Measurements from ENCODE around the gene CPLX1.

CPLX1 gene

DNA sequence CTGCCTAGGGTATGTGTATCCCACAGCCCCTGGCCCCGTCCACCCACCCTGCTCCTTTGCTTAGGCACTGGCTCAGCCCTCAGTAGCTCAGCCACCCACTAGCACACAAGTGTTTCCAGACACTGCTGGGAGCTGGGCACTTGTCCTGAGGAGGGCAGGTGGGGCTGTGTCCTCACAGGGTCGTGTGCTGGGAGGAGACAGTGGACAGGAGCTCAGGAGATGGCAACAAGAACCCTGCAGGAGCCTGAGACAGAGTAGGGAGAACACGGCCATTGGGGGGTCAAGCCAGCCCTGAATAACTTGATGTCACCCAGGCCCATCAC is 5.5 kb upstream of the CPLX1 start:
- no peak for DNase-seq

DNA sequence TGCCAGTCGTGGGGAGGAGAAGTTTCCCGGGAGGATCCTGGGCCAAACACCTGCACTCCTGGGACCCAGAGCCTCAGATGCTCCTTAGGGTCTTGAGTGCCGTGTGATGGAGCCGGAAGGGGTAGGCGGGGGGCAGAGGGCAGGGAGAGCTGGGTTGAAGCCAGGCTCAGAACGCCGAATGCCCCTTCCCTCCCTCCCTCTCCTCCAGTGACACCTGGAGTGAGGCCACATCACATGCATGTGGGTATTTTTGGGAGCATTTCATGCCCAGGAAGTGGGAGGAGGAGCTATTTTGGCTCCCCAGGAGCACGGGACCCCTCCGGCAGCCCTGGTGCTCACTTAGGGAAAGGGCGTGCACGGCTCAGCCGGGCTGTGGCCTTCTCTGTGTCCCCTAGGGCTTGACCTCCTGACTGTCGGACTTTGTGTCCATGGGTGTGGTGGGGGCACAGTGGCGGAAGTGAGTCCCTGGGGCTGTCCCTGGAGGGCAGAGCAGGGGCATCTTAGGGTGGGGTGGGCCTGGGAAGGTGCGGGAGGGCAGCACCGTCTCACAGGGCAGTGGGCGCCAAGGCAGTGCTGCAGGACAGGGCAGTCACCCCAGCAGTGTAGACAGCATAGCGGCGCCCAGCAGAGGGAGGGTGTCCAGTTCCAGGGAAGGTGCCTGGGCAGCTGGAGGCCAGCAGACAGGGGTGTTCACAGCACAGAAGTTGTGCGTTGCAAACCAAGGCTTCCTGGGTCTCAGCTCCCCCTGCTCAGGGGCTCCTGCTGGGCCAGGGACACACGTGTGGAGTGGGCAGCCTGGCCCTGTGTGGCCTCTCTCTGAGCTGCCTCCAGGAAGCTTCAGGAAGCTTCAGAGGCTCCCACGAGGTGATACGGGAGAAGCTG is 4.9 kb upstream of the CPLX1 start:
- DNase-seq = no peak

DNA sequence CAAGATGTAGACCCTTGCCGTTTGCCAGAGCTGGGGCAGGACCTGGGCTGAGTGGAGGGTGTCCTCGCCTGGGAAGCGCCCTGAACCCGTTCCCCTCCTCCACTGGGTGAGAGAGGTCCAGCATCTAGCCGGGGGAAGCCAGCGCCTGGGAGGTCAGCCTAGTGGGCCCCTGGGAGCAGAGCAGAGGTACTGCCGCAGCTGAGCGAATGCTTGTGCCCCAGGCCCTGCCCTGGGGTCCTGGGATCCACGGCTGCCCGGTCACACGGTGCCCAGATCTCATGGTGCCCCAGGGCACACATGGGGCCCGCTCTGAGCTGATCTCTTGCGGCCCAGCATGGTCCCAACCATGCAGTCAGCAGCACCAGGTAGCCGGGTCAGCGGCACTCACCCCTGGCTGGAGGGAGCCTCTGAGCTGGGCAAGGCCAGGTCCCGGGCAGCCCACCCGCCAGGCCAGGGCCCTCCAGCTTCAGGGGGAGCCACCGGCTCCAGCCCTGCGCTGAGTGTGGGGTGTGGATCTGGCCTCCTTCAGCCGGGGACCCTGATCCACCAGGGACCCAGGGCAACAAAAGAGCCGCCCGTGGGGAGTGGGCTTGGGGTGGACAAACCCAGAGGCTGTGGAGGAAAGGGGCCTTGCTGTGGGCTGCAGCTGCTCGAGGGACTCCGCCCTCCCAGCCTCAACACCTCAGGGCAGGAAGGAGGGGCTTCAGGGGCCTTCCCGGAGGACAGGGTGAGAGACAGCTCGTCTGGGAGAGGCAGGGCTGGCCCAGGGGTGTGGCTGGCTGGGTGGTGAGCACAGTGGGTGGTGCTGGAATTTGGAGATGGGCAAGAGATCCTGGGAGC is 4.1 kb upstream of the CPLX1 start:
- DNase-seq = no peak

DNA sequence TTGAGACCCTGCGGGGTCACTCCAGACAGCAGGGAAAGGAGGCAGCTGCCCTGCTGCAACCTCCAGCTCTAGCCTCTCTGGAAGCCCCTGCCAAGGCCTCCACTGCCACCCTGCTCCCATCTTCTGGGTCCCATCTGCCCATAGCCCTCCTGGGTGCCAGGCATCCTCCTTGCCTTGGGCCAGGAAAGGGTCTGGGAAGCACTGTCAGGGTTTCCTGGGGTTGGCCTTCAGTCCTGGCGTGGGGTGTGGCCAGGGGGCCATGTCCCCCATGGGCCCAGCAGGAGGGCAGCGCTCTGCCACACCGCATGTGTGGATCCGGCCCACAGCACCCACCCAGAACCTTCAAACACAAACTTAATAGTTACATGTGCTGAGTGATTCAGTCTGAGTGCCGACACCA is 3.4 kb upstream of the CPLX1 start:
- no peak for DNase-seq

DNA sequence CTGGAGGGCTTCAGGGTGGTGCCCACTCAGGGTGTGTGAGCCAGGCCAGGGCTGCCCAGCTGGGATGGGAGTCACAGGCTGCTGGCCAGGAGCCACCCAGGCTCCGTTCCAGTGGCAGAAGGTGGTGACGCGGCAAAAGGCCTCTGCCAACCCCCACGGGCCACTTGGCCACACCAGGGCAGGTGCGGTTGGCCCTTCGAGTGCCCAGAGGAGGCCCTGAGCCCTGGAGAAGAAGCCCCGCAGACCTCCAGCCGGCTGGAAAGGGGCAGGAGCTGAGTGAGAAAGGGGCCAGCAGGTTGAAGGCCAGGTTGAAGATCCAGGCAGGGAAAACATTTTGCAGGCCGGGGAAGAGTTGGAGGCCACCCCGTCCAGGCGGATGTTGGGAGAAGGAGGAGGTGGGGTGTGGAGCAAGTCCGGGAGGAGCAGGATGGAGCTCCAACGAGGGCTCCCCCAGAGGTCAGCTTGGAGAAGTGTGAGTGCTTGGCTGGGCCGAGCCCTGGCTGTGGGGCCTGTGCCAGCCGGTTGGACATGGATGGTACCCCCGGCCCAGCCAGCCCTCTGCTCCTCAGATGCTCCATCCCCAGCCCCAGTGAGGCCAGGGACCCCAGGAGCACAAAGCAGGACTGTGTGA is 2.8 kb upstream of the CPLX1 start:
- DNase-seq = peak; percentile 24

DNA sequence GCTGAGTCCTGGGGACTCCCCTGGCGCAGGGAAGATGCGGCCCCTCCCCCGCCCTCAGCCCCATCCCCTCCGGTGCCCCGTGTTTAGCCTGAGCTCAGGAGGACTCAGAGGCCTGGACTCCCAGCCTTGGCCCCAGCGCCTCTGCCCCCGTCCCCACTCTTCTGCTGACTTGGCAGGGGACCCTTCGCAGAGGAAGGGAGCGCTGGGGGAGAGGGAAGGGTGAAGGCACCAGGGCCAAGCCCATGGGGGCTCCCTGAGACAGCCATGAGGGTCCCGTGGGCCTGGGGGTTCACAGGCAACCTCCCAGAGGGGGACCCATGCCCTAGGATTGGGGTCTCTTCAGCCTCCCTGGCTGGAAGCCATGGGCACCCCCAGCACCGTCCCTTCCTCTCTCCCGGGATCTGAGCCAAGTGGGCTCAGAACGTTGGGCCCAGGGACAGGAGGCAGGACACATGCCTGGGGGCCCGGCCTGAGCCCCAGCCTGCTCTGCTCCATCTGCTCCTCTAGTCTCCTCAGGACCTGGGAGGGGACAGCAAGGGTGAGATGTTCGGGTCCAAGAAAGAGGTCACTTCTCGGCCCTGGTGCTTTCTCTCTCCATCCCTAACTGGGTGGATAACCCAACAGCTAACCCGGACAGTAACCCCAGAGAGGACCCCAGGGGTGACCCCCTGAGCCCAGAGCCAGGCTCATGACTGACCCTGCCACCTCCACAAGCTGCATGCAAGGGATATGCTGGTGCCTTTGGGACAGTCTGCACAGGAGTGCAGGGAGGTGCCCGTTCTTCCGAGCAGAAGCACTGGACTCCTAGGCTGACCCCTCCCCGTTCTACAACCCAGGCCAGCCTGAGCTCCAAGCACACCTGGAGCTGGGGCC is 1.5 kb upstream of the CPLX1 start:
- DNase-seq = no peak

DNA sequence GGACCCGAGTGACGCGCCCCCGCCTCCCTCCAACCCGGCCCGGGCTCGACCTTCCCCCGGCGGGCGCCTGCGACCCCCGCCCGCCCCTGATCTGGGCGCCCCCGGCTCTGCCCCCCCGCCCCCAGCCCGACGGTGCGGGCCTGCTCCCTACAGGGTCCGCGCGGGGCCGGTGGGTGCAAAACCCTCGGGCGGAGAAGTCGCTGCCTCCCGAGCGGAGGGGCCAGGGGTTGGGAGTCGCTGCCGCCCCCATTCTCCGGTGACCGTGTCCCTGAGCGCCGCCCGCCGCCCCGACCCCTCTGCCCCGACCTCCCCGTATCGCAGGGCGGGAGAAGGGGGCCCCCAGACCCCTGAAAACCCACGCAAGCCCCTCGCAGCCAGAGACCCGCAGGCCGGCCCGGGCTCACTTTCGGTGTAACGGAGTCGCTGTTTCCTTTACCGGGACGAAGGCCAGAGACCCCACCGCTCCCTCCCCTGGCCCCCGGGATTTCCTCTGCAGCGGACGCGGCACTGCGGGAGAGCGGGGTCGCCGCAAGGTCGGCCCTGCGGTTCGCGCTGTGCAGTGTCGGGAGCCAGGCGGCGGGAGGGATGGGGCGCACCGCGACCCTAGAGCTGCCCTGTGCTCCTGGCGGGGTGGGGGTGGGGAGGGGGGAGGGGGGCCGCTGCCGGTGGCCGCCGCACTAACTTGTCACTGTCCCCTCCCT is 729 bp upstream of the CPLX1 start:
- no peak for DNase-seq

DNA sequence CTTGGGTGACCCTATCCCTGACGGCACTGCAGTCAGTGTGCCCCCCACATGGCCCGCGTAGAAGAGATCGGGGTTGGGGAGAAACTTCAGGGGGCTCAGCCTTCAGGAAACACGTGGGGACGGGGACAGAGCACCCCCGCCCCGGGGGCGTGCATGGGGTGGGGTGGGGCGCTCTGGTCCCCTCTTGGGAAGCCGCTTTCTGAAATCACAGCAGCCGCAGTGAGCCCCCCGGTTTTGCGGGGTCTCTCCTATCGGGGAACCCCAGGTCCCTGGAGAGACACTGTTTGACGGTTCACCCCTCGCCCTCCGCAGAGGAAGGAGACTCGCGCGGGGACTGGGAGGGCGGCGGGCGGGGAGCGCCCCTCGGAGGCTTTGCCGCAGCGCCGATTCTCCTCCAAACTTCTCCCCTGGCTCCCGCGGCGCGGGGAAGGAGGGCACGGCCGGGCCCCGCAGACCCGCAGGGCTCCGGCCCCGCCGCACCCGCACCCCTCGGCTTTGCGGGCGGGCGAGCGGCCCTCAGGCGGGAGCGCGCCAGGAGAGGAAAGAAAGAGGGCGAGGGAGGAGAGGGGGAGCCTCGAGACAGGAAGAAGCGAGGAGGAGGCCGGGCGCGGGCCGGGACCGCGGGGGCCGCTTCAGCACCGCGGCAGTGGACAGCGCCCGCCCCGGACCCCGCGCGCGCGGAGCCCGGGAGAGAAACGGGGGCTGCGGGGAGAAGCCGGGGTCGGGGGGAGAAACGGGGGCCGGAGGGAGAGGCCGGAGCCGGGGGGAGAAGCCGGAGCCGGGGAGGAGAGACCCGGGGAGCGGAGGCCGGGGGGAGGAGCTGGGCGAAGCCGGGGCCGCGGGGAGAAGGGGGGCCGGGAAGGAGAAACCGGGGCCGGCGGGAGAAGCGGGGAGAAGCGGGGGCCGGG is 612 bp downstream of the CPLX1 start:
- peak; percentile 51 for DNase-seq

DNA sequence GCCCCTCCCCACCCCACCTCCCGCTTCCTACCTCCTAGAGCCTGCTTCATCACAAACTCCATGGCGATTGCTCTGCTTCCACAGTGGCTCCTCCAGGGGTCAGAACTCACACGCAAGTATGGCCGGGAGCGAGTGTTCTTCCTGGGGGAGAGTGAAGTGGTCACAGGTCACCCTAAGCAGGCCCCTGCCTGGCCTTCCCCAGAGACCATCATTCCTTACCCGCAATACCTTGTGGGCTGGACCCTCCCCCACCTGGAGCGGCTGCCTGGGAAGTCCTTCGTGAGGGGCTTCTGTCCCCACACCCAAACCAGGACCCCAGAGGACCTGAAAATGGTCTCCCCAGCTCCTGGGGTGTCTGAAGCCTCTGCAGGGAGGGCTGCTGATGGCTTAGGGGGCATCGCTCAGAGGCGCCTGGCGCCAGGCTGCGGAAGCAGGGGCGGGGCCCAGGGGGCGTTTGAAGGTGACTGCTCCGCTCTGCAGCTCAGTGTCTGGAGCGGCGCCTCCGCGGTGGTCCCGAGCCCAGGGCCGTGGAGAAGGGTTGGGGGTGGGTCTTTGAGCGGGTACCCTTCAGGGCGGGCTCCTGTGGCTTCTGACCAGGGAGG is 1.4 kb downstream of the CPLX1 start:
- DNase-seq = no peak

DNA sequence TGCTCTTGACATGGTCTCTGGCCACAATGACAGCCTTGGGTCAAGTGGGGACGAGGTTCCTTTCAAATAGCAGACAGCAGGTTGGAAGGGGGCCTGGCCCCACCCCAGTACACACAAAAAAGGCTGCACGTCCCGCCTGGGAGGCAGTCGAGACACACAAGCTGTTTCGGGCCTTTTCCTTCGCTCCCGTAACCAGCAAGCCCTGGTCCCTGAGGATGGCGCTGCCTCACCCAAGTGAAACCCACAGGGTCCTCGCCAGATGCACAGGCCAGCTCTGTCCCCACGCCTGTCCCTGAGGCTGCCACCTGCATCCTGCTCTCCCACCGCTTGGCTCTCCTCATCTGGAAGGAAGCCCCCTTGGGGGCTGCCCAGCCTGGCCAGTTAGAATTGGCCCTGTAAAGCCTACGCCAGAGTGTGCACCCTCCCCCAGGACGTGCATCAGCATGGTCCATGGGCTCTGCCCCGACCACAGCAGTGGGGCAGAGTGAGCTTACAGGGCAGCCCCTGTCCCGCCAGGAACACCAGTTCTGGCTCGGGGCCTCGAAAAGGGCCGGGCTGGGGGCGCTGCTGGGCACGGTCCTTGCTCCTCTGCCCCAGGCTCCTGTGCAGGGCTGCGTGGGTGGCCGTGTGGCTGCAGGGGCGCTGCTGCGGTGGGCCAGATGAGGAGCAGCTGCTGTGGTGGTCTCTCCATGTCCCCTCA is 2.0 kb downstream of the CPLX1 start:
- DNase-seq = no peak

DNA sequence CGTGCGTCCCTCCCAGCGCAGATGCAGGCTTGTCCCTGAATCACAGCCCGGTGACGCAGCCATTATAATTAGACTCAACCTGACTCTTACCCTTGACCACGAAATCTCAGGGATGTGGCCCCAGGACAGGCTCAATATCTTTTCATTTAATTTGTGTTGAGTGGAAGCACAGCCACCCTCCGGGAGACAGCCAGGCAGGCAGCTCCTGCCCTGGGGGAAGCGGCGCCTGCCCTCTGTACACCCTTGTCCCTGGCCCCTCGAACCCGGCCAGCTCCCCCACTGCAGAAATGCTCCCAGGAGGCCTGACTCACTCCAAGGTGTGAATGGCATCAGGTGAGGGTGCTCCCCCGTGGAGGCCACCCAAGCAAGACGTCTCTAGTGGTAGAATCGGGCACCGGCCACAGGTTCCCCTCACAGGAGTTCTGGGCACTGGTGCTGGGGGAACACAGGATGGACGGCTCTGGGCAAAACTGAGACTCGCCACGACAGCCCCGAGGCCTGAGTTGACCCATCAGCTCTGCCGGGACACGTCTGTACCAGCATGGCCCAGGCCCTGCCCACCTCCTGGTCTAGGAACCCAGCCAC is 2.7 kb downstream of the CPLX1 start:
- no peak for DNase-seq

DNA sequence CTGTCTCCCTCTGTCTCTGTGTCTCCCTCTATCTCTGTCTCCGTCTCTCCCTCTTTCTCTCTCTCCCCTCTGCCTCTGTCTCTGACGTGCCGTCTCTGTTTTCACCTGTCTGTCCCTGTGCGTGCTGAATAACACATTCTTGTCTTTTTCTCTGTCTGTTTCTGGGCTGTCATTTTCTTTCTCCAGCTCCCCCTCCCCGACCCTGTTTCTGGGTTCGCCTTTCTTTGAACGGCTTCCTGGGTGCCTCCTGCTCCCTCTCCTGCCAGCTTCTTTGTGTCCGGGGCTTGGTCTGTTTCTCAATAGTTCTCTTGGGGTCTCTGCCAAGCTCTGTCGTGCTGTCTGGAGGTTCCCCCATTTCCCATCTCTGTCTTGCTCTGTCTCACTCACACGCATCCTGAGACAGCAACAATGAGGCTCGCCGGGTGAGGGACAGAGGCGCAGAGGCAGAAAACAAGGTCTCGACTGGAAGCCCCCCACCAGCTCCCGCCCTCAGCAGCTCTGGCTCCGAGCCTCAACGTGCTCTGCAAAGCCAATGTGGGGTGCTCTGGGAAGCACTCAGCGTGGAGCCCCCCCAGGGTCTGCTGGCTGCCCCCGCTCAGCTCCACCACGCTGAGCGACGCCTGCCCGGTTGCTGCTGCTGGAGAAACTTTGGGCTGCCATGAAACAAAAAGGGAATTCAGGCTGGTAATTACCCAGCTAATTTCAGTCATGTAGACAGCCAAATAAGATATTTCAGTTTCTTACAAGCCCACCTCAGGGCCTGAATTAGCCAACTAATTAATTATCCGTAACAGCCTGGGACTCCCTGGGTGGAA is 3.4 kb downstream of the CPLX1 start:
- DNase-seq = no peak

DNA sequence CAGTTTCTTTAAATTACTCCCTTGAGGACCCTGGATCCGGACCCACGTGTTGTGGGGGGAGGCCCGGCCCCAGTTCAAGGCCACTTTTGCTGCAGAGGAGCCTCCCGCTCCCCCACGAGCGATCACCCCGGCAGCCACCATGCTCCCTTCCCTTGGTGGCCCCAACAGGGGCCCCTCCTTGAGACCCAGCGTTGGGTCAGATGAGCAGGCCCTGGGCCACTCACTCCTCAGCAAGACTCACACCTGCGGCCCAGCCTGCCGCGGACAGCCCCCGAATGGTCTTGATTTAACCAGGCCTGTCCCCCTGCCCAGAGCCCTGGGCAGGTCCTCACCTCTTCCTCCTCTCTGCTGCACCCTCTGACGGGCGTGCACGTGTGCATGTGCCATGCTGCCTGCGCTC is 4.3 kb downstream of the CPLX1 start:
- no peak for DNase-seq

DNA sequence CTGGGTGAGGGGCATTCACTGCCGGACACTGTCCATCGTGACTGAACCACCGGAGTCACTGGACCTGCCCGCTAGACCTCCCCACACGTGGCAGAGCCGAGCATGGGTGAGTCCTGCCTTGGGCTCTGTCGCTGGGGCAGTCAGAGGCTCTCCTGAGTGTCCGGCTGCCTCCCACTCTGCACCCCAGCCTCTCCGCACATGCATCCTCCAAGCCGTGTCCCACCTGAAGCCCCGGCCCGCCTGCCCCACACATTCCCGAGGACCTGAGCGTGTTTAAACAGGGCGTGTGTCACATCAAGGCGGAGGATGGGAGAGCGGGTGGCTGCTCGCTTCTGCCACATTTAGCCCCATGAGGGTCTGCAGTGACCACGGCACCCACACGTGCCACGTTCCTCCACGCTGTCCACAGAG is 4.7 kb downstream of the CPLX1 start:
- DNase-seq = no peak

DNA sequence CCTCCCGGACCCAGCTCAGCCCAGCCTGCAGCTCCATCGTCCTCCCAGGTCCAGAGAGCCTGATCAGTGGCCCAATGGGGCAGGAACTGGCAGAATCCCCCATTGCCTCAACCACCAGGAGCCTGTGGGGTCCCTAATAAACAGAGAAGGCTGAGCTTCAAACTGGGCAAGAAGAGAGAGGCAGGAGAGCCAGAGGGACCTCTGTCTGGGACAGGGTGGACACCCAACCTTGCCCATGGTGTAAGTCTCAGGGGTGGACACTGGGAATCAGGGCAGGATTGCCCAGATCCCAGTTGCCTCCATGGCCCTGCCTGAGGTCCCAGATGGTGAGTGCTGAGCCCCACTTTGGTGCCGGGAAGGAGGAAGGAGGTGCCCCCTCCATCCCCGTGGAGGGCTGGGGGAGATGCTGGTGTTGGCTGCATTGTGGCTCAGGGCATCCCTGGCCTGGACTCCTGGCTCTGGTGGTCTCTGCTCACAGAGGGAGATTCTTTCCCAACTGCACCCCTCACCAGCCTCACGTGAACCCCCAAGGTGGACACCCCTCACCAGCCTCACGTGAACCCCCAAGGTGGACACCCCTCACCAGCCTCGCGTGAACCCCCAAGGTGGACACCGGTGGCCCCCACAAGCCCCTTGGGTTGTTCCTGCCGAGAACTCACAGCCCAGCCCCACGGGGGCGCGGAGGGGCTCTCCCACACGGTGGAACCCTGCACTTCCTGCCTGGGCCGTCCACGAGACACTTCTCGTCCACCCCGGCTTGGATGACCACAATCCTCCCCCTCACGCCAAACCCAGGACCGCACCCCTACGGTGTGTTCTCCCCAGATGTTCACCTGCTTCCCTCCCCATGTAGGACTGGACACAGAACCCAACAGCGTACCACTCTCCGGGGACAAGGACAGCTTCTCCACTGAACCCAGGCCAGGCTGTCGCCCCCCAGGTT is 5.4 kb downstream of the CPLX1 start:
- DNase-seq = no peak

DNA sequence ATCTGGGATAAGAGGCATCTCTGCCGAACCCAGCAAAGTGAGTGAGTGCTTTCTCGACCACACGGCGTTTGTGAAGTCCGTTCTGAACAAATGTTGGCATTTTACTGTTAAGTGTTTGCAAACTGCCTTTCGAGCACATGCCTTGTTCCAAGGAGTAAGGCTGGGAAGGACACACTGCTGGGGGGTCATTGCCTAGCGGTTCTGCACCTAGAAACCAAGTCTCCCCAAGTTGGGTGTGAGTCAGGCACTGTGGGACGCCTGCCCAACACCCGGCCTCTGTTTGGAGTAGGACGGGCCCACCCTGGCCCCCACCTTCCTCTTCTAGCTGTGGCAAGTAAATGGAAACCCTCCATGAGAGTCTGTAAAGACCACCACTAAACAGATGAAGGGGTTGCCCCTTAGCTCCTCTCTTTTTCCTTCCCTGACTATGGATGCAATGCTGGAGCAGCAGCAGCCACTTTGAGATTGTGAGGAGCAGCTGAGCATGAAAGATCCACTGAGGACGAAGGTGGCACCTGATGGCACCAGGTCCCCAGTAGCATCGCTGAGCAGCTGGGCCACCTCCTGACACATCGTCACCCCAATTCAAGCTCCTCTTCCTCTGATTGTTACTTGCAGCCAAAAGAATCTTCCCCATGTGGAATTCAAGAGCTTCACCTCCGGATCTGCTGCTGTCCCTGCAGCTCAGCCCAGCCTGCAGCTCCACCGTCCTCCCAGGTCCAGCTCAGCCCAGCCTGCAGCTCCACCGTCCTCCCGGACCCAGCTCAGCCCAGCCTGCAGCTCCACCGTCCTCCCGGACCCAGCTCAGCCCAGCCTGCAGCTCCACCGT is 6.3 kb downstream of the CPLX1 start:
- no peak for DNase-seq
